Pancreas (tissue), 10 donors: ENCODE measurements around the gene NGF. TPM values are rescaled to one million over a fixed set of nuclear protein-coding genes. Genes with fewer than 3 reads are reported as not detected.

Experiments
- ATAC-seq, 4 donors: fragments of 200-7000 bp; cut with Tn5 transposase; one replicate each; pipeline versions ENCODE4 v1.8.0 to v1.9.1; 2020; ENCODE audit warnings: mild to moderate bottlenecking in 4 of 4, moderate library complexity in 4 of 4
- DNase-seq, 6 donors: peaks; one replicate each; pipeline ENCODE4 v3.0.0-alpha.2; 2020
- FAIRE-seq: peaks from 2 replicates; lab custom pipeline; 2012; peaks lifted over from hg19 to GRCh38; lab: Jason Lieb, UNC
- H3K27ac ChIP-seq, 4 donors: fragments of 200-600 bp; sonication (generic); 1 replicate in 3 of 4; 2 replicates in 1 of 4; pipeline versions ENCODE4 v1.5.0 to v1.8.0; 2020
- H3K27me3 ChIP-seq, 4 donors: fragments of 200-600 bp; one replicate each; pipeline ENCODE4 v1.8.0; 2021
- H3K36me3 ChIP-seq, 3 donors: fragments of 200-600 bp; sonication (generic) in 1 of 3; one replicate each; pipeline versions ENCODE4 v1.5.0 to v1.8.0; 2020 to 2021
- H3K4me1 ChIP-seq, 3 donors: fragments of 200-600 bp; one replicate each; pipeline ENCODE4 v1.8.0; 2021
- H3K4me3 ChIP-seq, 4 donors: fragments of 200-600 bp; sonication (generic) in 2 of 4; one replicate each; pipeline versions ENCODE4 v1.5.0 to v1.8.0; 2020 to 2021
- H3K9me3 ChIP-seq, 4 donors: fragments of 200-600 bp; one replicate each; pipeline ENCODE4 v1.8.0; 2021
- WGBS, 2 donors: extraction: QIAGEN DNeasy Blood & Tissue Kit; methylation state at CpG; one replicate each; pipeline ENCODE4 v1.1.7; 2013; 5-methylcytosine and 5-hydroxymethylcytosine counted together
- intact Hi-C, 3 donors: fragments of 100-400 bp; cut with DNase I; formaldehyde crosslinking; loops; one replicate each; pipeline versions ENCODE4 v1.11.1 to v1.14.2; 2022
- polyA plus RNA-seq, 2 donors: library from polyadenylated mRNA; stranded (reverse); fragments of 200-250 nt; gene quantifications; one replicate each; pipeline ENCODE4 v1.2.3, GENCODE V29; 2013
- total RNA-seq, 6 donors: library from RNA; stranded (reverse); fragmentation: NEBNext Ultra II Directional in 4 of 6; extraction: Animal tissue kit (Norgen Biotek cat#: 25700) in 4 of 6; gene quantifications; one replicate each; pipeline versions ENCODE4 v1.2.1 to v1.2.4, GENCODE V29; 2021 to 2023
- TF ChIP-seq, protein P1 (sequence below), 4 donors: fragments of 200-600 bp; sonication (generic) in 3 of 4; IDR thresholded peaks; one replicate each; pipeline versions ENCODE4 v1.5.0 to v1.8.0; 2021; ENCODE audit warnings: antibody characterized with exemption in 4 of 4
- donor health status: healthy with polysubstance abuse.
- donor health status: DM: no; HTN: no; CAD: no; lungs with moderate emphysema.
- donor health status: DM: no; HTN: no; CAD: no.
- donor health status: control.
- donor health status: control.
- donor health status: Bipolar disorder and iron deficiency.
- donor health status: DM: yes; HTN: yes; CAD: no.
- donor health status: DM: no; HTN: no; CAD: no.
- donor health status: DM: no; HTN: no; CAD: no.
- donor health status: DM: yes; HTN: yes; CAD: no.

NGF gene
- total and polyA plus RNA-seq, 8 donors = 0.25 to 1.1 (median 0.54) TPM; not detected in 2

DNA sequence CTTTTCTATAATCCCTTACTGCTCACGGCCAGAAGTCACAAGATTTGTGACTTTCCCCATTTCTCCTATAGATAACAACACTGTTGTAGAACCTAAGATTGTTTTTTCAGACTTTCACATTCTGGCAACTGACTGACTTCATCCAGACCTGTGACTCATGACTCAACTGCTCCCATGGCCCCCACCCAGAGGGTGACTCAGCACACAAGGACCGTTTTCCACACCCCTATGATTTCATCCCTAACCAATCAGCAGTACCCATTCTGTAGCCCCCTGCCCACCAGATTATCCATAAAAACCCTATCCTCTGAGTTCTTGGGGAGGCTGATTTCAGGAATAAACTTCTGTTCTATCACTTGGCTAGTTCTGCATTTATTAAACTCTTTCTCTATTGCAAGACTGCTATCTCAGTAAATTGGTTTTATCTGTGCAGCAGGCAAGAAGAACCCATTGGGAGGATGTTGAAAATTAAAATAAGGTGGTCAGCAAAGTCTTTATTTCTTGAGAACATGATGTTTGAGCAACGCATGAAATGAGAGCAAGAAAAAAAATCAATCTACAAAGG lies 79.7 kb downstream of the NGF start:
- intact Hi-C loops = no loop called here
- TF ChIP-seq, protein P1, sequence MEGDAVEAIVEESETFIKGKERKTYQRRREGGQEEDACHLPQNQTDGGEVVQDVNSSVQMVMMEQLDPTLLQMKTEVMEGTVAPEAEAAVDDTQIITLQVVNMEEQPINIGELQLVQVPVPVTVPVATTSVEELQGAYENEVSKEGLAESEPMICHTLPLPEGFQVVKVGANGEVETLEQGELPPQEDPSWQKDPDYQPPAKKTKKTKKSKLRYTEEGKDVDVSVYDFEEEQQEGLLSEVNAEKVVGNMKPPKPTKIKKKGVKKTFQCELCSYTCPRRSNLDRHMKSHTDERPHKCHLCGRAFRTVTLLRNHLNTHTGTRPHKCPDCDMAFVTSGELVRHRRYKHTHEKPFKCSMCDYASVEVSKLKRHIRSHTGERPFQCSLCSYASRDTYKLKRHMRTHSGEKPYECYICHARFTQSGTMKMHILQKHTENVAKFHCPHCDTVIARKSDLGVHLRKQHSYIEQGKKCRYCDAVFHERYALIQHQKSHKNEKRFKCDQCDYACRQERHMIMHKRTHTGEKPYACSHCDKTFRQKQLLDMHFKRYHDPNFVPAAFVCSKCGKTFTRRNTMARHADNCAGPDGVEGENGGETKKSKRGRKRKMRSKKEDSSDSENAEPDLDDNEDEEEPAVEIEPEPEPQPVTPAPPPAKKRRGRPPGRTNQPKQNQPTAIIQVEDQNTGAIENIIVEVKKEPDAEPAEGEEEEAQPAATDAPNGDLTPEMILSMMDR (IDR thresholded peaks at IDR 0.05) = no peak
- H3K4me1 ChIP-seq = no peaks in the 10 kb centered on the region
- no peaks in the 10 kb centered on the region for H3K9me3 ChIP-seq
- 51 to 64% methylated on average over 3 of the region's 3 CpGs for WGBS, 2 donors
- FAIRE-seq (no peak), ATAC-seq (no peak), DNase-seq (no peak)
- H3K36me3 ChIP-seq = no peaks in the 10 kb centered on the region
- H3K27ac ChIP-seq = no peak overlapping the region
- H3K27me3 ChIP-seq = no peaks in the 10 kb centered on the region
- H3K4me3 ChIP-seq = no peak overlapping the region

DNA sequence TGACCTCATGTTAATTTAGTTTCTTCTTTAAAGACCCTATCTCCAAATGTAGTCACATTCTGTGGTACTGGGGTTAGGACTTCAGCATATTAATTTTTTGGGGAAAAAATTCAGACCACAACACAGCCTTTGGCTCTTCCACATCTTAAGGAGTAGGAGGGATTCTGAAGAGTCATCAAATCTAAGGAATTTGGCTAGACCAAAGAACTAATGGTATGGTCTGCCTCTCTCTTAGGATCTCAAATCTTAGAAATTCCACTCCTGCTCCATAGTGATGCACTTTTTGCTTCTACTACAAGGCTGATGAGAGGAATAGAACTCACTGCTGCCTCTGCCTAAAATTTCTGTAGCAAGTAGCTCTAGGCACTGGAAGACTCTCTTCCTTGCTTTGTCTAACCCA lies 80.5 kb downstream of the NGF start:
- no peaks in the 10 kb centered on the region for H3K4me1 ChIP-seq
- no peak overlapping the region for H3K4me3 ChIP-seq
- no peaks in the 10 kb centered on the region for H3K9me3 ChIP-seq
- no peak overlapping the region for H3K27ac ChIP-seq
- FAIRE-seq (no peak), DNase-seq (no peak), ATAC-seq (no peak)
- intact Hi-C loops = no loop called here
- TF ChIP-seq, protein P1 (IDR thresholded peaks at IDR 0.05) = no peak
- no peaks in the 10 kb centered on the region for H3K27me3 ChIP-seq
- H3K36me3 ChIP-seq = no peaks in the 10 kb centered on the region

DNA sequence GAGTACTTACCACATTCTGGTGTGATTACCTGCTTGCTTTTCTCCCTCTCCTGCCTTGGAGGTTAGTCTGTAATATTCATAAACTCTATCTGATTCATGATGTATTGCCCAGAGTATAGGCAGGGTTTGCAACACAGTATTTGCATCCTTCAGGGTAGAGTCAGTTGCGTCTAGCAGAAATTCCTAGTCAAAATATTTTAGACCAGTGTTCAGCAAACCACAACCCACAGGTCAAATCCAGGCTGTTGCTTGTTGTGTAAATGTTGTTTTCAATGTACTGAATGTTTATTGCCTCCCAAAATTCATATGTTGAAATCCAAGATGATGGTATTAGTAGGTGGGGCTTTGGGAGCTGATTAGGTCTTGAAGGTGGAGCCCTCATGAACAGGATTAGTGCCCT lies 82.9 kb downstream of the NGF start:
- ATAC-seq (no peak), FAIRE-seq (no peak), DNase-seq (no peak)
- H3K27me3 ChIP-seq = no peaks in the 10 kb centered on the region
- no peaks in the 10 kb centered on the region for H3K9me3 ChIP-seq
- 87 to 95% methylated on average over 1 of the region's 1 CpG for WGBS, 2 donors
- no peak overlapping the region for H3K27ac ChIP-seq
- intact Hi-C loops = no loop called here
- H3K4me1 ChIP-seq = no peaks in the 10 kb centered on the region
- H3K4me3 ChIP-seq = no peak overlapping the region
- TF ChIP-seq, protein P1 (IDR thresholded peaks at IDR 0.05) = no peak
- H3K36me3 ChIP-seq = no peaks in the 10 kb centered on the region

DNA sequence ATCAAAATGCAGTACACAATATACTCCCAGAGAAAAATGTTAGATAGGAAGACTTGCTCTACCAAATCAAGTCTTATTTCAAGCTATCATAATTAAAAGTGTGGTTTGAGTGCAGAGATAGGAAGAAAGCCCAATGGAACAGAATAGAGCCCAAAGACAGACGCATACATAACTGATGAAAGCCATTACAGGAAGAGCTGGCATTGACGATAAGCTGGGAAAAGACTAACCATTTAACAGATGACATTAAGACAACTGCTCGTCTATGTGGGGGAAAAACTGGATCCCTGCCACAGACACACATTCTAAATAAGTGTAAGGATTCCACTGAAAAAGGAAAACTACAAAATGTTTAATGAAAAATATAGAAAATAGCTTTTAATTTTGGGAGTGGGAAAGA lies 85.5 kb downstream of the NGF start:
- no peaks in the 10 kb centered on the region for H3K4me1 ChIP-seq
- WGBS, 2 donors = 38 to 48% methylated on average over 3 of the region's 3 CpGs
- no peak for DNase-seq
- H3K9me3 ChIP-seq = no peaks in the 10 kb centered on the region
- TF ChIP-seq, protein P1 (IDR thresholded peaks at IDR 0.05) = no peak
- intact Hi-C loops = no loop called here
- no peak for ATAC-seq
- H3K27me3 ChIP-seq = no peaks in the 10 kb centered on the region
- H3K27ac ChIP-seq = no peak overlapping the region
- no peak for FAIRE-seq
- H3K4me3 ChIP-seq = no peak overlapping the region
- H3K36me3 ChIP-seq = no peaks in the 10 kb centered on the region

DNA sequence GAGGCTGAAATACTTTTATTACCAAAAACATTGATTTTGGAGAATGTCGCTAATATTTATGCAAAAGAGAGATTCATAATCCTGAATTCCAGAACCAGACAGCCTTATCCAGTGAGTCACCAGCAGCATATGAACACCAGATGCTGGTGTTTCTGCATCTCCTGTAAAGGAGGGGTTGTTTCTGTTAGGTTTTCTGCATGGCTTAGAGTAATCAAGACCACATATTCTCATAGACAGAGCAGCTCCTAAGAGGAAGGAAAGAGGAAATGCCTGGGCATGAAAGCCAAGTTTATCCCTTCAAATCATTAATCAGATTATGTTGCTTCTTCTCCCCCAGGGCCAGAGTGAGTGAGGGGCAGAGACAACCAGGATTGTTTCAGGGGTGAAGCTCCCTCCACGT lies 86.2 kb downstream of the NGF start:
- no peak for FAIRE-seq

More for the DNA sequence above, 86.2 kb downstream of the NGF start:
- Histone ChIP-seq H3K27me3 (no peaks in the 10 kb centered on the region), H3K27ac (no peak overlapping the region), H3K4me3 (no peak overlapping the region), H3K4me1 (no peaks in the 10 kb centered on the region), H3K36me3 (no peaks in the 10 kb centered on the region), H3K9me3 (no peaks in the 10 kb centered on the region)
- 63 to 65% methylated on average over 2 of the region's 2 CpGs for WGBS, 2 donors
- DNase-seq (no peak), ATAC-seq (peak in 2 of 4 donors; percentile 56 to 57)
- intact Hi-C loops = no loop called here
- TF ChIP-seq, protein P1 (IDR thresholded peaks at IDR 0.05) = no peak
